C1 segment of cervical spinal cord (tissue), 14 donors: ENCODE measurements around the gene PPP1CC.
A peak's percentile ranks its signal among the peaks of the same experiment; 100 is the strongest.
"Not testable (repeated sequence)": the region's sequence is repeated elsewhere in the genome, so short reads cannot be mapped to it uniquely, and the experiment has no call there.

Experiments used
- DNase-seq, 14 donors: peaks; one replicate each; lab custom pipeline; 2025; lab: John Stamatoyannopoulos, UW

Gene PPP1CC

GRCh38 chr12:110742718-110743570, at the start of gene PPP1CC:
Gene PPP1CC, minus strand, starts transcription at chr12:110742891. Its CDS starts 184 bp downstream, at chr12:110742707.
- peak; percentile 34 to 92 (median 87) for DNase-seq

GRCh38 chr12:110791589-110791988, 48.9 kb upstream of the PPP1CC start:
- DNase-seq = no peak

- DNase-seq = no peak
Observed at GRCh38 chr12:110790301-110790700, 47.6 kb upstream of the PPP1CC start.

- no peak for DNase-seq
Observed at GRCh38 chr12:110786012-110786411, 43.3 kb upstream of the PPP1CC start.

- DNase-seq = no peak
Observed at GRCh38 chr12:110785240-110785639, 42.5 kb upstream of the PPP1CC start.

- no peak for DNase-seq
Observed at GRCh38 chr12:110782922-110783321, 40.2 kb upstream of the PPP1CC start.

- DNase-seq = no peak
Observed at GRCh38 chr12:110782094-110782493, 39.4 kb upstream of the PPP1CC start.

- DNase-seq = no peak
Observed at GRCh38 chr12:110780448-110780847, 37.8 kb upstream of the PPP1CC start.

- DNase-seq = no peak
Observed at GRCh38 chr12:110778833-110779577, 36.3 kb upstream of the PPP1CC start.

- DNase-seq = no peak
Observed at GRCh38 chr12:110776410-110776809, 33.7 kb upstream of the PPP1CC start.

GRCh38 chr12:110775997-110776396, 33.3 kb upstream of the PPP1CC start:
- no peak for DNase-seq

- no peak for DNase-seq
Observed at GRCh38 chr12:110774824-110775223, 32.1 kb upstream of the PPP1CC start.

GRCh38 chr12:110768960-110769359, 26.3 kb upstream of the PPP1CC start:
- DNase-seq = no peak

GRCh38 chr12:110767863-110768262, 25.2 kb upstream of the PPP1CC start:
- DNase-seq = no peak

- DNase-seq = no peak
Observed at GRCh38 chr12:110766311-110767154, 23.8 kb upstream of the PPP1CC start.

GRCh38 chr12:110765572-110765971, 22.9 kb upstream of the PPP1CC start:
- not testable (repeated sequence) for DNase-seq

GRCh38 chr12:110765111-110765510, 22.4 kb upstream of the PPP1CC start:
- DNase-seq = no peak

GRCh38 chr12:110763583-110763982, 20.9 kb upstream of the PPP1CC start:
- DNase-seq = no peak

GRCh38 chr12:110762891-110763290, 20.2 kb upstream of the PPP1CC start:
- no peak for DNase-seq

GRCh38 chr12:110760204-110760609, 17.5 kb upstream of the PPP1CC start:
- DNase-seq = no peak

GRCh38 chr12:110758922-110759321, 16.2 kb upstream of the PPP1CC start:
- no peak for DNase-seq

- DNase-seq = no peak
Observed at GRCh38 chr12:110756611-110757010, 13.9 kb upstream of the PPP1CC start.
